Activated CD8-positive, alpha-beta T cell treated with anti-CD3 and anti-CD28 coated beads for 36 hours (primary cell): ENCODE measurements around the gene CIZ1. TPM values are rescaled to one million over a fixed set of nuclear protein-coding genes. Genes with fewer than 3 reads are reported as not detected.

Source experiments
- ATAC-seq: fragments of 200-7000 bp; cut with Tn5 transposase; one replicate; pipeline ENCODE4 v1.10.0; 2021; ENCODE audit warnings: mild to moderate bottlenecking, moderate library complexity
- CTCF ChIA-PET: fragments of 350-600 bp; sonication (Branson Sonifier 250); formaldehyde crosslinking; loops from one replicate; lab custom pipeline; 2021; ENCODE audit warnings: antibody characterized with exemption; lab: Charles Lee
- POLR2A ChIA-PET: fragments of 350-600 bp; sonication (Branson Sonifier 250); formaldehyde crosslinking; loops from one replicate; lab custom pipeline; 2021; ENCODE audit warnings: antibody characterized with exemption; lab: Charles Lee
- DNase-seq: peaks from one replicate; pipeline ENCODE4 v3.0.0-alpha.2; 2020
- H3K27ac Mint-ChIP-seq: one replicate; pipeline ENCODE4 v1.8.0; 2021; ENCODE audit warnings: mild to moderate bottlenecking, mixed read lengths
- H3K27me3 Mint-ChIP-seq: one replicate; pipeline ENCODE4 v1.8.0; 2021; ENCODE audit warnings: mixed read lengths
- H3K36me3 Mint-ChIP-seq: one replicate; pipeline ENCODE4 v1.8.0; 2021; ENCODE audit warnings: low read depth, mixed read lengths
- H3K4me1 Mint-ChIP-seq: one replicate; pipeline ENCODE4 v1.8.0; 2021; ENCODE audit warnings: low read depth, mixed read lengths
- H3K4me3 Mint-ChIP-seq: one replicate; pipeline ENCODE4 v1.8.0; 2021; ENCODE audit warnings: mild to moderate bottlenecking, moderate library complexity, mixed read lengths
- H3K9me3 Mint-ChIP-seq: one replicate; pipeline ENCODE4 v1.8.0; 2021; ENCODE audit warnings: mixed read lengths
- CTCF ChIP-seq: fragments of 200-600 bp; IDR thresholded peaks from one replicate; pipeline ENCODE4 v1.8.0; 2022; ENCODE audit warnings: antibody characterized with exemption, mild to moderate bottlenecking
- intact Hi-C: fragments of 100-400 bp; cut with micrococcal nuclease; formaldehyde crosslinking; loops from one replicate; pipeline ENCODE4 v1.10.0; 2022
- total RNA-seq, 2 experiments: library from RNA; stranded (reverse); gene quantifications; one replicate each; pipeline ENCODE4 v1.2.3, GENCODE V29; 2021

The CIZ1 gene
- total RNA-seq, 2 experiments from 2014 or later, result 75.7 to 77.1 TPM

GRCh38 chr9:128226412-128226801 is 35.0 kb upstream of the CIZ1 start:
- Mint-ChIP-seq H3K4me3 (no peak overlapping the region), H3K9me3 (no peaks in the 10 kb centered on the region), H3K27ac (no peak overlapping the region), H3K36me3 (no peaks in the 10 kb centered on the region), H3K27me3 (no peaks in the 10 kb centered on the region), H3K4me1 (no peaks in the 10 kb centered on the region)
- ChIA-PET POLR2A (interaction anchor here (0.6 kb wide), 1 partner anchor 14 kb away, joined by 3 read pairs; no protein-coding TSS in a partner anchor), CTCF (no interaction called here)
- no peak for DNase-seq
- intact Hi-C loops, result no loop called here
- no peak for ATAC-seq
- TF ChIP-seq CTCF, result no peak

- no peak overlapping the region for H3K4me3 Mint-ChIP-seq
- no peaks in the 10 kb centered on the region for H3K27me3 Mint-ChIP-seq
- no peak overlapping the region for H3K27ac Mint-ChIP-seq
- no peaks in the 10 kb centered on the region for H3K36me3 Mint-ChIP-seq
- POLR2A ChIA-PET, result no interaction called here
- no peak for DNase-seq
- intact Hi-C loops, result no loop called here
- no peaks in the 10 kb centered on the region for H3K9me3 Mint-ChIP-seq
- no peak for TF ChIP-seq CTCF
- CTCF ChIA-PET, result no interaction called here
- ATAC-seq, result no peak
- H3K4me1 Mint-ChIP-seq, result no peaks in the 10 kb centered on the region
Observed at GRCh38 chr9:128225770-128226411, 34.5 kb upstream of the CIZ1 start.

DNA sequence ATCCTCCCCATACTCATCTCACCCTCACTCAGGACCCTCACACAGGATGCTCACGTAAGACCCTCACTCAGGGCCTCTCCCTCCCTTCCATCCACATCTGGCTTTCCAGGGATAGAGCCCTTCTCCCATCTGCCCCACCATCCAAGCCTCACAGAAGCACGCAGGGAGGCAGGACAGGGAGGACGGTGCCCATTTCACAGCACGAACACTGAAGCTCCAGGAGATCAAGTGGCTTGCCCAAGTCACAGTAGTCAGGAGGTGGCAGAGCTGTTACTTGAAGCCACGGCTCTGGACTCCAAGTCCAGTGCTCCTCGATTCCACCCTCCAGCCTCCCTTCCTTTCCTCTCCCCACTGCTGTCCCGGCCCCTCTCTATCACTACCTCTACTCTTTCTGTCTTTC is 33.5 kb upstream of the CIZ1 start:
- intact Hi-C loops, result no loop called here

GRCh38 chr9:128222880-128223670 is 31.7 kb upstream of the CIZ1 start:
- TF ChIP-seq CTCF, result no peak
- peaks cover 10% of the 10 kb centered on the region for H3K4me1 Mint-ChIP-seq
- H3K27me3 Mint-ChIP-seq, result no peaks in the 10 kb centered on the region
- intact Hi-C loops, result no loop called here
- H3K9me3 Mint-ChIP-seq, result no peaks in the 10 kb centered on the region
- H3K36me3 Mint-ChIP-seq, result no peaks in the 10 kb centered on the region
- ChIA-PET POLR2A (no interaction called here), CTCF (no interaction called here)
- no peak overlapping the region for H3K27ac Mint-ChIP-seq
- H3K4me3 Mint-ChIP-seq, result no peak overlapping the region
- ATAC-seq, result no peak
- no peak for DNase-seq

More for the DNA sequence above, 33.5 kb upstream of the CIZ1 start:
- Mint-ChIP-seq H3K27me3 (no peaks in the 10 kb centered on the region), H3K36me3 (no peaks in the 10 kb centered on the region), H3K4me3 (no peak overlapping the region), H3K4me1 (no peaks in the 10 kb centered on the region), H3K9me3 (no peaks in the 10 kb centered on the region), H3K27ac (no peak overlapping the region)
- CTCF ChIA-PET, result interaction anchor here (1.1 kb wide), 1 partner anchor 30 kb away, joined by 3 read pairs; no protein-coding TSS in a partner anchor
- DNase-seq, result no peak
- POLR2A ChIA-PET, result no interaction called here
- no peak for ATAC-seq
- no peak for TF ChIP-seq CTCF

- CTCF ChIA-PET, result no interaction called here
- Mint-ChIP-seq H3K9me3 (no peaks in the 10 kb centered on the region), H3K36me3 (no peaks in the 10 kb centered on the region), H3K4me3 (no peak overlapping the region), H3K27ac (no peak overlapping the region), H3K27me3 (no peaks in the 10 kb centered on the region), H3K4me1 (peaks cover 11% of the 10 kb centered on the region)
- no peak for TF ChIP-seq CTCF
- ATAC-seq (no peak), DNase-seq (no peak)
- intact Hi-C loops, result no loop called here
- POLR2A ChIA-PET, result interaction anchor here (0.6 kb wide), 1 partner anchor 15 kb away, joined by 3 read pairs; no protein-coding TSS in a partner anchor
Observed at GRCh38 chr9:128222026-128222425, 30.7 kb upstream of the CIZ1 start.
